Measurements from ENCODE around the gene GLB1L2.

GLB1L2 gene

GRCh38 chr11:134425413-134425812, 93.6 kb downstream of the GLB1L2 start:
- Histone ChIP-seq H3K9me3 (no peaks in the 10 kb centered on the region), H3K4me1 (ENCODE audit: control insufficient read depth in 1 of 2, insufficient read depth in 1 of 2, low read depth in 1 of 2, low read length in 1 of 2) (no peaks in the 10 kb centered on the region), H3K36me3 (no peaks in the 10 kb centered on the region), H3K27me3 (peaks cover 12% of the 10 kb centered on the region), H3K27ac (no peak overlapping the region), H3K4me3 (ENCODE audit: low read depth in 1 of 2, low read length in 1 of 2) (no peak overlapping the region)
- TF ChIP-seq, protein P1, sequence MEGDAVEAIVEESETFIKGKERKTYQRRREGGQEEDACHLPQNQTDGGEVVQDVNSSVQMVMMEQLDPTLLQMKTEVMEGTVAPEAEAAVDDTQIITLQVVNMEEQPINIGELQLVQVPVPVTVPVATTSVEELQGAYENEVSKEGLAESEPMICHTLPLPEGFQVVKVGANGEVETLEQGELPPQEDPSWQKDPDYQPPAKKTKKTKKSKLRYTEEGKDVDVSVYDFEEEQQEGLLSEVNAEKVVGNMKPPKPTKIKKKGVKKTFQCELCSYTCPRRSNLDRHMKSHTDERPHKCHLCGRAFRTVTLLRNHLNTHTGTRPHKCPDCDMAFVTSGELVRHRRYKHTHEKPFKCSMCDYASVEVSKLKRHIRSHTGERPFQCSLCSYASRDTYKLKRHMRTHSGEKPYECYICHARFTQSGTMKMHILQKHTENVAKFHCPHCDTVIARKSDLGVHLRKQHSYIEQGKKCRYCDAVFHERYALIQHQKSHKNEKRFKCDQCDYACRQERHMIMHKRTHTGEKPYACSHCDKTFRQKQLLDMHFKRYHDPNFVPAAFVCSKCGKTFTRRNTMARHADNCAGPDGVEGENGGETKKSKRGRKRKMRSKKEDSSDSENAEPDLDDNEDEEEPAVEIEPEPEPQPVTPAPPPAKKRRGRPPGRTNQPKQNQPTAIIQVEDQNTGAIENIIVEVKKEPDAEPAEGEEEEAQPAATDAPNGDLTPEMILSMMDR (IDR thresholded peaks at IDR 0.05) = no peak

Data from neutrophil (primary cell).